ENCODE measurements around the gene ATP5PF.

Gene ATP5PF

DNA sequence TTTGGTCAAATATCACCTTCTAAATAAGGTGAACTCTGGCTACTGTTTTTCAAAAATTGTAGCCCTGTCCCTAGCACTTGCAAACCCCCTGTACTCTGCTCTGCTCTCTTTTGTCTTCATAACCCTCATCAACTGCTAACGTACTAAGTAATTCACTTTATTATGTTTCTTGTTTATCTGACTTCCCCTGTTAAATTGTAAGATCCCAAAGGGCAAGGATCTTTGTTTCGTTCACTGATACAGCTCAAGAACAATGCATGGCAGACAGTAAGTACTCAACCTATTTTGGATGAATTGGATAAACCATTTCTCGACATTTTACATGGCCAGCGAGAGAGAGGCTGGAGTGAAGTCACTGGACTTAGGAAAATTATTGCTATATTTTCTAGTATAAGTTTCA is 46.9 kb downstream of the ATP5PF start:
- H3K27me3 ChIP-seq (replicated peaks; ENCODE audit: insufficient read depth, low read length): no peaks in the 10 kb centered on the region
- no peaks in the 10 kb centered on the region for H3K79me2 ChIP-seq (ENCODE audit: low read length)
- H4K20me1 ChIP-seq (ENCODE audit: insufficient read depth, low read length): no peaks in the 10 kb centered on the region
- no peaks in the 10 kb centered on the region for H3K9me3 ChIP-seq (replicated peaks; ENCODE audit: insufficient read depth, low read length)
- no peak overlapping the region for H2AFZ ChIP-seq (ENCODE audit: low read length)
- no peak overlapping the region for H3K4me2 ChIP-seq (ENCODE audit: low read depth, low read length)
- no peak overlapping the region for H3K9ac ChIP-seq (ENCODE audit: low read length)
- TF ChIP-seq EZH2phosphoT487 (IDR thresholded peaks at IDR 0.05; ENCODE audit: low read length) (no peak), EZH2 (optimal IDR thresholded peaks at IDR 0.05; ENCODE audit: low read depth, low read length) (no peak)
- TF ChIP-seq, protein P1, sequence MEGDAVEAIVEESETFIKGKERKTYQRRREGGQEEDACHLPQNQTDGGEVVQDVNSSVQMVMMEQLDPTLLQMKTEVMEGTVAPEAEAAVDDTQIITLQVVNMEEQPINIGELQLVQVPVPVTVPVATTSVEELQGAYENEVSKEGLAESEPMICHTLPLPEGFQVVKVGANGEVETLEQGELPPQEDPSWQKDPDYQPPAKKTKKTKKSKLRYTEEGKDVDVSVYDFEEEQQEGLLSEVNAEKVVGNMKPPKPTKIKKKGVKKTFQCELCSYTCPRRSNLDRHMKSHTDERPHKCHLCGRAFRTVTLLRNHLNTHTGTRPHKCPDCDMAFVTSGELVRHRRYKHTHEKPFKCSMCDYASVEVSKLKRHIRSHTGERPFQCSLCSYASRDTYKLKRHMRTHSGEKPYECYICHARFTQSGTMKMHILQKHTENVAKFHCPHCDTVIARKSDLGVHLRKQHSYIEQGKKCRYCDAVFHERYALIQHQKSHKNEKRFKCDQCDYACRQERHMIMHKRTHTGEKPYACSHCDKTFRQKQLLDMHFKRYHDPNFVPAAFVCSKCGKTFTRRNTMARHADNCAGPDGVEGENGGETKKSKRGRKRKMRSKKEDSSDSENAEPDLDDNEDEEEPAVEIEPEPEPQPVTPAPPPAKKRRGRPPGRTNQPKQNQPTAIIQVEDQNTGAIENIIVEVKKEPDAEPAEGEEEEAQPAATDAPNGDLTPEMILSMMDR (IDR thresholded peaks at IDR 0.05; ENCODE audit: low read length): no peak
- H3K4me3 ChIP-seq (ENCODE audit: low read length): no peak overlapping the region
- no peaks in the 10 kb centered on the region for H3K36me3 ChIP-seq (replicated peaks; ENCODE audit: insufficient read depth, low read length)
- no peaks in the 10 kb centered on the region for H3K4me1 ChIP-seq (ENCODE audit: low read length)
- no peak for DNase-seq
- H3K27ac ChIP-seq (ENCODE audit: low read length): no peak overlapping the region
- H3F3A ChIP-seq (ENCODE audit: insufficient read depth, low read length): no peaks in the 10 kb centered on the region
- H3K9me2 ChIP-seq (replicated peaks; ENCODE audit: insufficient read depth, low read length): no peaks in the 10 kb centered on the region

DNA sequence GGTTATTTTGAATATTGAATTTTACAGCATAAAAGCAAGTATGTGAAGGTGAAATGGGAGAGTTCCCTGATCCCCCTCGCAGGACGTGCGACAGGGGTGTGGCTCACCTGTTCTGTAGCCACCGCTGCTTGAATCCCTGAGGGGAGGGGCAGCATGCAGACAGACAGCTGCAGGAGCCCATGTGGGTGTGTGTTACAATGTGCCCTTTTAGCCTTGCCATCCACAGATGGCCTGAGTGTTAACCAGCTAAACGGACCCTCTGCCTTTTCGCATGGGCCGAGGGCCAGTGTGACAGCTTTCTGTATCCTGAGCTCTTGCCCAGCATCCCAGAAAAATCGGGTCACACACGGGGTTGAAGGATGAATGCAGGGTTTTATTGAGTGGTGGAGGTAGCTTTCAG is 52.3 kb downstream of the ATP5PF start:
- no peak overlapping the region for H3K4me2 ChIP-seq (ENCODE audit: low read depth, low read length)
- H3K4me1 ChIP-seq (ENCODE audit: low read length): no peaks in the 10 kb centered on the region
- H3K9me3 ChIP-seq (replicated peaks; ENCODE audit: insufficient read depth, low read length): no peaks in the 10 kb centered on the region
- H3K27ac ChIP-seq (ENCODE audit: low read length): no peak overlapping the region
- H3K9me2 ChIP-seq (replicated peaks; ENCODE audit: insufficient read depth, low read length): no peaks in the 10 kb centered on the region
- DNase-seq: no peak
- no peaks in the 10 kb centered on the region for H4K20me1 ChIP-seq (ENCODE audit: insufficient read depth, low read length)
- no peak overlapping the region for H3K9ac ChIP-seq (ENCODE audit: low read length)
- no peak overlapping the region for H3K4me3 ChIP-seq (ENCODE audit: low read length)
- TF ChIP-seq, protein P1 (IDR thresholded peaks at IDR 0.05; ENCODE audit: low read length): no peak
- TF ChIP-seq EZH2 (optimal IDR thresholded peaks at IDR 0.05; ENCODE audit: low read depth, low read length) (no peak), EZH2phosphoT487 (IDR thresholded peaks at IDR 0.05; ENCODE audit: low read length) (no peak)
- H3K27me3 ChIP-seq (replicated peaks; ENCODE audit: insufficient read depth, low read length): no peaks in the 10 kb centered on the region
- no peak overlapping the region for H2AFZ ChIP-seq (ENCODE audit: low read length)
- H3F3A ChIP-seq (ENCODE audit: insufficient read depth, low read length): no peaks in the 10 kb centered on the region
- no peaks in the 10 kb centered on the region for H3K36me3 ChIP-seq (replicated peaks; ENCODE audit: insufficient read depth, low read length)
- no peaks in the 10 kb centered on the region for H3K79me2 ChIP-seq (ENCODE audit: low read length)

DNA sequence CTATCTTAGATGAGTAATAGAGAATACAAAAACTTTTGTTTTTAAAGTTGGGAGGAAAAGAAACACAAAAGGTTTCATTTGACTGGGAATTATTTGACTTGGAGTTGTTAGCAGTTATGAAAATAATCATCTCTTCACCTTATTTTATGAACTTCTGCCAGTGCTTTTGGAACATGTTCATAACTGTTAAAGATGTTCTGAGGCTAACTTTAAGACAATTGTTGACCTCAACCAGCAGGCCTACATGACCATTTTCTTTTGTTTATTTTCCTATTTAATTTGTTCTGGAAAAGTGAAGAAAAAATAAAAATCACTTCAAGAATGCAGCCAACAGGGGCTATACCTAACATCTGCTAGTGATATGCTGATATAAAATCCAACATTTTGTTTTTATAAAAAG is 58.3 kb downstream of the ATP5PF start:
- H3K79me2 ChIP-seq (ENCODE audit: low read length): no peaks in the 10 kb centered on the region
- H3K9ac ChIP-seq (ENCODE audit: low read length): no peak overlapping the region
- no peak overlapping the region for H3K4me3 ChIP-seq (ENCODE audit: low read length)
- H3K9me2 ChIP-seq (replicated peaks; ENCODE audit: insufficient read depth, low read length): no peaks in the 10 kb centered on the region
- no peaks in the 10 kb centered on the region for H3F3A ChIP-seq (ENCODE audit: insufficient read depth, low read length)
- no peak overlapping the region for H3K4me2 ChIP-seq (ENCODE audit: low read depth, low read length)
- H3K36me3 ChIP-seq (replicated peaks; ENCODE audit: insufficient read depth, low read length): no peaks in the 10 kb centered on the region
- no peaks in the 10 kb centered on the region for H3K4me1 ChIP-seq (ENCODE audit: low read length)
- DNase-seq: no peak
- H3K27me3 ChIP-seq (replicated peaks; ENCODE audit: insufficient read depth, low read length): no peaks in the 10 kb centered on the region
- no peak overlapping the region for H3K27ac ChIP-seq (ENCODE audit: low read length)
- no peaks in the 10 kb centered on the region for H3K9me3 ChIP-seq (replicated peaks; ENCODE audit: insufficient read depth, low read length)
- H2AFZ ChIP-seq (ENCODE audit: low read length): no peak overlapping the region
- no peaks in the 10 kb centered on the region for H4K20me1 ChIP-seq (ENCODE audit: insufficient read depth, low read length)
- TF ChIP-seq, protein P1 (IDR thresholded peaks at IDR 0.05; ENCODE audit: low read length): no peak
- TF ChIP-seq EZH2 (optimal IDR thresholded peaks at IDR 0.05; ENCODE audit: low read depth, low read length) (no peak), EZH2phosphoT487 (IDR thresholded peaks at IDR 0.05; ENCODE audit: low read length) (no peak)
